Measurements from ENCODE around the gene ADAMTSL2.

- TF ChIP-seq, protein P1, sequence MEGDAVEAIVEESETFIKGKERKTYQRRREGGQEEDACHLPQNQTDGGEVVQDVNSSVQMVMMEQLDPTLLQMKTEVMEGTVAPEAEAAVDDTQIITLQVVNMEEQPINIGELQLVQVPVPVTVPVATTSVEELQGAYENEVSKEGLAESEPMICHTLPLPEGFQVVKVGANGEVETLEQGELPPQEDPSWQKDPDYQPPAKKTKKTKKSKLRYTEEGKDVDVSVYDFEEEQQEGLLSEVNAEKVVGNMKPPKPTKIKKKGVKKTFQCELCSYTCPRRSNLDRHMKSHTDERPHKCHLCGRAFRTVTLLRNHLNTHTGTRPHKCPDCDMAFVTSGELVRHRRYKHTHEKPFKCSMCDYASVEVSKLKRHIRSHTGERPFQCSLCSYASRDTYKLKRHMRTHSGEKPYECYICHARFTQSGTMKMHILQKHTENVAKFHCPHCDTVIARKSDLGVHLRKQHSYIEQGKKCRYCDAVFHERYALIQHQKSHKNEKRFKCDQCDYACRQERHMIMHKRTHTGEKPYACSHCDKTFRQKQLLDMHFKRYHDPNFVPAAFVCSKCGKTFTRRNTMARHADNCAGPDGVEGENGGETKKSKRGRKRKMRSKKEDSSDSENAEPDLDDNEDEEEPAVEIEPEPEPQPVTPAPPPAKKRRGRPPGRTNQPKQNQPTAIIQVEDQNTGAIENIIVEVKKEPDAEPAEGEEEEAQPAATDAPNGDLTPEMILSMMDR (IDR thresholded peaks at IDR 0.05) = no peak
- TF ChIP-seq POLR2A (IDR thresholded peaks at IDR 0.05) = no peak
Measured at GRCh38 chr9:133535306-133535877, 888 bp downstream of the ADAMTSL2 start.

Measured in vagina (tissue), 2 donors.